Activated CD8-positive, alpha-beta memory T cell treated with anti-CD3 and anti-CD28 coated beads for 48 hours (primary cell): ENCODE measurements around the gene DPEP3.
"Not testable (repeated sequence)": the region's sequence is repeated elsewhere in the genome, so short reads cannot be mapped to it uniquely, and the experiment has no call there.

Source experiments
- DNase-seq, 3 experiments: peaks; one replicate each; pipeline ENCODE4 v3.0.0-alpha.2; 2020; ENCODE audit warnings: low read depth in 2 of 3, low spot score in 2 of 3

DPEP3 gene, protein sequence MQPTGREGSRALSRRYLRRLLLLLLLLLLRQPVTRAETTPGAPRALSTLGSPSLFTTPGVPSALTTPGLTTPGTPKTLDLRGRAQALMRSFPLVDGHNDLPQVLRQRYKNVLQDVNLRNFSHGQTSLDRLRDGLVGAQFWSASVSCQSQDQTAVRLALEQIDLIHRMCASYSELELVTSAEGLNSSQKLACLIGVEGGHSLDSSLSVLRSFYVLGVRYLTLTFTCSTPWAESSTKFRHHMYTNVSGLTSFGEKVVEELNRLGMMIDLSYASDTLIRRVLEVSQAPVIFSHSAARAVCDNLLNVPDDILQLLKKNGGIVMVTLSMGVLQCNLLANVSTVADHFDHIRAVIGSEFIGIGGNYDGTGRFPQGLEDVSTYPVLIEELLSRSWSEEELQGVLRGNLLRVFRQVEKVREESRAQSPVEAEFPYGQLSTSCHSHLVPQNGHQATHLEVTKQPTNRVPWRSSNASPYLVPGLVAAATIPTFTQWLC

DNA sequence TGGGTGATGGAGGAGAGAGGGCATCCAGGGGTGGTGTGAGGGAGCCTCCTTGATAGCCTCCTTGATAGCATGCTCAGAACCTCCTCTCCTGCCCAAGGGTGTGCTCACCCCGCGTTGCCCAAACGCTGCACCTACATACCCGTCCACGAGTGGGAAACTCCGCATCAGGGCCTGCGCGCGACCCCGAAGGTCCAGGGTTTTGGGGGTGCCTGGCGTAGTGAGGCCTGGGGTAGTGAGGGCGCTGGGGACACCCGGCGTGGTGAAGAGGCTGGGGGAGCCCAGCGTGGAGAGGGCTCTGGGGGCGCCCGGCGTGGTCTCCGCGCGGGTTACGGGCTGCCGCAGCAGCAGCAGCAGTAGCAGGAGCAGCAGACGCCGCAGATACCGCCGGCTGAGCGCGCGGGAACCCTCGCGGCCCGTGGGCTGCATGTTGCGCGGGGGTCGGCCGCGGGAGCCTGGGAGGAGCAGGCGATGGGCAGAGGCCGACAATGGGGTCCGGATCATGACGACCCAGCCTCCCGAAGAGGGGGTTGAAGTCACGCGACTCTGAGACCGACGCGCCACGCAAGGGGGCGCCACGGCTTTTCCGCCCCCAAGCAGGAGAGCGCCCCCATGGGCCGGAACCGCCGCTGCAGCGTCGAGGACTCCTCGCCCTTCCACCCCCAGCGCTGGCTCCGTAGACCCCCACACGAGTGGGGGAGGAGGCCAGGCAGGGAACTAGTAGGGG is at the start of gene DPEP3:
Gene DPEP3 (minus strand): TSS at position 545 of the 724 bp plus-strand sequence. CDS start 119 bp downstream, at position 426.
- no peak for DNase-seq

DNA sequence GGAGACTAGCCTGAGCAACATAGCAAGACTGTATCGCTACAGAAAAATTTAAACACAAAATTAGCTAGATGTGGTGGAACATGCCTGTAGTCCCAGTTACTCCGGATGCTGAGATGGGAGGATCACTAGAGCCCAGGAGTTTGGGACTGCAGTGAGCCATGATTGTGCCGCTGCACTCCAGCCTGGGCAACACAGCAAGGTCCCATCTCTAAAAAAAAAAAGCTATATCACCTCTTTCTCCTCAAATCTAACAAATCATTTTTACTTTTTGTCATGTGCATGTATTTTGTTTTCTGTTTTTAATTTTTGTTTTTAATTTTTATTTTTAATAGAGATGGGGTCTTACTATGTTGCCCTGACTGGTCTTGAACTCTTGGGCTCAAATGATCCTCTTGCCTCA is 48.7 kb upstream of the DPEP3 start:
- no peak for DNase-seq

DNA sequence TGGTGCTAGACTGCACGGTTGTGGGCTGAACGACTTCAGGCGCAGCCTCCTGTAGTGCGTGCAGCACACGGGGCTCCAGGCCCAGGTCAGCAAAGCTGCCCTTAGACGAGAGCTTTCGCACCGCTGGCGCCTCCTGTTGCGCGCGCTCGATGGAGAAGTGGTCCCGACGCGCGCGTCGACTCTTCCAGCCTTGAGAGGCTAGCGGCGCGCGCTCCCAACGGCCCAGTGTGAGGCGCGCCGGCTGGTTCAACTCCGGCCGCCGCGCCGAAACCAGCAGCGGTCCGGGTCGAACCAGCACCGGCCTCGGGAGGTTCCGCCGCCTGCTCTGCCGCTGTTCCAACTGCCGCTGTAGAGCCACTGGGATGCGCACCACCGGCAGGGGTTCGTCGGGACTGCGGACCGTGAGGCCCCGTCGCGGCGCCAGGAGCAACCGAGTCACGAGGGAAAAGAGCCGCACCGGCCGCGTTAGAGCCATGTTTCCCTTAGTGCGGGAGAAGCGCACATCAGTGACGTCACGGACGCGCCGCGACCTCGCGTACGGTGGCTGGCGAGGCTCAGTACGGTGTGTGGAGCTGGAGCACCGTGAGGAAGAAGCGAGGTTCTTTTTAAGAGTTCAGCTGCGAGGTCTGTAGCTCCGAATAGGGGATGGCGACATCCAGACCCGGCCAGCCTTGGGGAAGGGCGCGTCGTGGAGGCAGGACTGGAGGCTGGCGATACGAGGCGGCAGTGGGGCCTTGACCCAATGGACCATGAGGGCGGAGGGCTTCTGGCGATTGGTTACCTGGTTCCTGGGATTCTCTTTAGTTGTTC is 42.6 kb upstream of the DPEP3 start, which contains the start of the genes DDX28 and DUS2:
Gene DDX28 (minus strand): TSS at position 505 of the 810 bp plus-strand sequence. CDS start 30 bp downstream, at position 475.
Gene DUS2 (plus strand): TSS at position 557 of the 810 bp plus-strand sequence. CDS start 14,740 bp downstream, outside the sequence.
- peak; percentile 81 to 97 (median 96) for DNase-seq

DNA sequence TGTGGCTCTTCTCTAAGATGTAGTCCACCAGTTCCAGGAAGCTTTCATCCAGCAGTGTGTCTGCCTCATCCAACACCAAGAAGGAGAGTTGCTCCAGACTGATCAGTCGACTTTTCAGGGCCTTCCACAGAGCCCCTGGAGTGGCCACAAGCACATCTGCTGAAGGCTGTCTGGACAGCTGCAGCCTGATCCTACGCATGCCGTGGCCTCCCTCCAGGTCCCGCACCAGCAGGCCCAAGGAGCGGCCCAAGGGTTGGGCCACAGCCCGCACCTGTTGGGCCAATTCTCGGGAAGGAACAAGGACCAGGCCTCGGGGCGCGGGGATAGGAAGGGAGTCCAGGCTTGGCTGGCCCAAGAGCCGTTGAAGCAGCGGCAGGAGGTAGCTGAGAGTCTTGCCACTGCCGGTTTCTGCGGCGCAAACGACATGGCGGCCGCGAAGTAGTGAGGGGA is 42.0 kb upstream of the DPEP3 start:
- no peak for DNase-seq

DNA sequence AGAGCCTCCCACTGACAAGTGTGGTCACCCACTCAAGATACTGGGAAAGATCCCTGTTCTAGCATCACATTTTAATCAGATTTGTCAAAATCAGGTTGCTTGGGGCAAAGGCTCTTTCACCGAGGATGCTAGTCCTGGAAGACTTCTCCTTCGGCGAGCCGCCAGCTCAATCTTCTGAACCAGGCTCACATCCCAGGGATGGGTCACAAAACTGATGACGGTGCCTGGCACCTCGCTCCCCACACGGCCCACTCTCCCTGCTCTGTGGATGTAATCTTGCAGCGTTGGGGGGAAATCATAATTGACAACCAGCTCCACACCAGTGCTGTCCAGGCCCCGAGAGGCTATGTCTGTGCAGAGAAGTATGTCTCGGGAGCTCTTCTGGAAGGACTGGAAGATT is 41.2 kb upstream of the DPEP3 start:
- DNase-seq = no peak

DNA sequence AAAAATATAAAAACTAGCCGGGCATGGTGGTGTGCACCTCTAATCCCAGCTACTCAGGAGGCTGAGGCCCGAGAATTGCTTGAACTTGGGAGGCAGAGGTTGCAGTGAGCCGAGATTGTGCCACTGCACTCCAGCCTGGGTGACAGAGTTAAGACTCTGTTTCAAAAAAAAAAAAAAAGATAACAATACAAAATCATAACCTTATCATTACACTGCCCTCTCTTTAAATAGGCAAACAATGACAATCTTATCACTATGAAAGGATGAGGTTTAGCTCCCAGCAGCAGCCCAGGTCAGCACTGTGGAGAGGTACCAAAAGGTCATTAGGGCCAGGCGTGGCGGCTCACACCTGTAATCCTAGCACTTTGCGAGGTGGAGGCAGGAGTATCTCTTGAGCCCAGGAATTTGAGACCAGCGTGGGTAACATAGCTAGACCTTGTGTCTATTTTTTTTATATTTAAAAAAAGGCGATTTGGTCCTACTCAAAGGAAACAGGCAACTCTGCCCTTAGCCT is 38.9 kb upstream of the DPEP3 start:
- no peak for DNase-seq

DNA sequence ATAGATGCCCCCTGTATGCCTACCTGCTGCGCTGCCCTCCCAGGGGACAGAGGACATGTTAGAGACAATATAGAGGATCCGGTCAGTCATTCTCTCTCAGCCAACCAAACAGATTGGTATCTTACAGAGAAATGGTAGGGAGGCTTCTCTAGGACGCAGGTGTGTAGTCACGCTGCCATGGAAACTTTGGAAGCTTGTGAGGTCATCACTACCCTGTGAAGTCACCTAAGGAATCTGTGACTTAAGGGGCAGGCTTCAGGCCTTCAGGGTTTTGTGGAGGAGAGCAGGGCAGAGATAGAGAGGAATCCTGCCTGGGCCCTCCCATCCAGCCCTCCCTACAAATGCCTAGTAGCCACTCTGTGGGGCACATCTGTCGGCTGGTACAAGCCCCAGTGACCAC is 35.4 kb upstream of the DPEP3 start, which contains the start of gene DPEP2NB:
Gene DPEP2NB (minus strand): TSS at position 231 of the 400 bp plus-strand sequence. CDS start 141 bp downstream, at position 90.
- DNase-seq = no peak

DNA sequence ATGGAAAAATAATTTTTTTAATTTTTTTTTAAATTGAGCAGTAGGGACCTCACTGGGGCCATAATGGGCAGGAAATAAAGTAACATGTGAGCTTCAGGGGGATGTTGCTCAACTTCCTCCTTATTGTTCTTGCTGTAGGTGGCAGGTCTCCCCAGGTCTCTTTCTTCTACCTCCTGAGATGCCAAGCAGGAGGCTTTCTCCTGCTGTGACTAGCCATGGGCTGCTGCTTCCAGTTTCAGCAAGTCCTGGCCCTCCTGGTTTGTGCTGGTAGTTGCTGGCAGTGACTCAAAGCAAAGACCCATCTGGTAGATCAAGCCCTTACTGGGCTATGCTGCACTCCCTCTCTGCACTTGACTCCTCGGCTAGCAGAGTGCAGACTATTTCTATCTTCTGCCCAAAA is 33.1 kb upstream of the DPEP3 start:
- DNase-seq = no peak

DNA sequence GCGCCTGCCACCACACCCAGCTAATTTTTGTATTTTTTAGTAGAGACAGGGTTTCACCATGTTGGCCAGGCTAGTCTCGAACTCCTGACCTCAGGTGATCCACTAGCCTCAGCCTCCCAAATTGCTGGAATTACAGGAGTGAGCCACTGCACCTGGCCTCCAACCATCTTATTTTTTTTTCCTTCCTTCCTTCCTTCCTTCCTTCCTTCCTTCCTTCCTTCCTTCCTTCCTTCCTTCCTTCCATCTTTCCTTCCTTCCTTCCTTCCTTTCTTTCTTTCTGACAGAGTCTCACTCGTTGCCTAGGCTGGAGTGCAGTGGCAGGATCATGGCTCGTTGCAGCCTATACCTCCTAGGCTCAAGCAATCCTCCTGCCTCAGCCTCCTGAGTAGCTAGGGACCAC is 29.6 kb upstream of the DPEP3 start:
- not testable (repeated sequence) for DNase-seq

DNA sequence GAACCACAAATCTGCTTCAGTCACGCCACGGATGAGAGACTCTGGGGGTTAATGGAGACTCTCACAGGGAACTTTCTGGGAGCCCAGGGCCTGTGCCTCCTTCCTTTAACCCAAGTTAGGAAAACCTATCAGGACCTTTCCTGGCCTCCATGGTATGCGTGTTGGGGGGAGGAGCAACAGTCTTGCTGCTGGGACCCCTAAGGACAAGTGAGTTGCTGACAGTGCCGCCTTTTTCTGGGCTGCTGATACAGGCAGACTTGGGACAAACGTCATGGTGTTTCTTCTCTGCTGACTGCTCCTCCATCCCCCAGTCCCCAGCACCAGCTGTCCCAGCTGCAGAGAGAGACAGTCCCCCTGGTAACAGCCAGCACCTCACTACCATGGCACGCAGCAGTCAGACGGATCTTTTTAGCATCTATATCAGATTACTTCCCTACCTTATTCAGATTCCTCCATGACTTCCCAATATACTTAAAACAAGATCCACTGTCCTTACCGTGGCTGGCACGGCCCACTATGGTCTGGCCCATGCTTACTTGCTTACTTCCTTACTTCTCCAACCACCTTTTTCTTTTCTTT is 28.9 kb upstream of the DPEP3 start:
- DNase-seq = no peak

DNA sequence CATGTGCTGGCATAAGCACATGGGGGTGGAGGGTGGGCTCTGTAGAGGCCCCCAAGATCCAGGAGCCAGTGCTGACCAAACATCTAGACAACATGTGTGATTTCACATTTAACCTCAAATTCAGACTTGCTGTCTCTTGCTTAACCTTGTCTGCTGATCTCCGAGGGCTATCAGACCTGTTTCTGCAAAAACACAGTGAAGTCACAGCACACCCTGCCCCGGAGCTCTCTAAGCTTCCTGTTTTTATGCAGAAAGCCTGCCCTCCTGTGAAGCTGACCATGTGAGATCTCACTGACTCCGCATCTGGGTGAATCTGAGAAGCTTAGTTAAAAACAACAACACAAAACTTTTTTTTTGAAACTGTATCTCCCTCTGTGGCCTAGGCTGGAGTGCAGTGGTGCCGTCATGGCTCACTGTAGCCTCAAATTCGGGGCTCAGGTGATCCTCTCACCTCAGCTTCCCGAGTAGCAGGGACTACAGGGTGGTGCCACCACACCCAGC is 25.5 kb upstream of the DPEP3 start:
- no peak for DNase-seq

DNA sequence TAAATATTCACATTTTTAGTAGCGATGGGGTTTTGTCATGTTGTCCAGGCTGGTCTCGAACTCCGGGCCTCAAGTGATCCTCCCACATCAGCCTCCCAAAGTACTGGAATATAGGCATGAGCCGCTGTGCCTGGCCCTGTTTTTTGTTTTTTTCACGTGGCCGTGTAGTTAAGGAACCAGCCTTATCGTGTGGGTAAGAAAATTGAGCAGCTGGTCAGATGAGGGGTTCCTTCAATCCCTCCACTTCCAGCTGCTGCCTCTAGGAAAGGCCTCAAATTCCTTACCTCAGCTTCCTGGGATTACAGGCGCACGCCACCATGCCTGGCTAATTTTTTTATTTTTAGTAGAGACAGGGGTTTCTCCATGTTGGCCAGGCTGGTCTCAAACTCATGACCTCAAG is 24.9 kb upstream of the DPEP3 start:
- DNase-seq = no peak

DNA sequence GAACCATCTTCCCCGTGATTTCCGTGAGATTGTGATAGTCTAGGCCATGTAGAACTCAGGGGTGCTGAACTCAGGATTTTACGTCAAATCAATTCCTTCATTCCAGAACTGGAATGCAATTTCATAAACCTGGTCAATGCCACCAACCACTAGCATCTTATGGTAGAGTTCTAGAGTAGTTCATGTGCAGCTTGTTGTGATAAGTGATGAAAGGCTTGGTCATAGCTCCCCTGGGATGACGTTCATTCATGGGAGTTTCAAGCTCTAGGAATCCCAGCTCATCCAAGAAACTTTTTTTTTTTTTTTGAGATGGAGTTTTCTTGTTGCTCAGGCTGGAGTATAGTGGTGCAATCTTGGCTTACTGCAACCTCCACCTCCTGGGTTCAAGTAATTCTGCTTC is 22.7 kb upstream of the DPEP3 start:
- no peak for DNase-seq

DNA sequence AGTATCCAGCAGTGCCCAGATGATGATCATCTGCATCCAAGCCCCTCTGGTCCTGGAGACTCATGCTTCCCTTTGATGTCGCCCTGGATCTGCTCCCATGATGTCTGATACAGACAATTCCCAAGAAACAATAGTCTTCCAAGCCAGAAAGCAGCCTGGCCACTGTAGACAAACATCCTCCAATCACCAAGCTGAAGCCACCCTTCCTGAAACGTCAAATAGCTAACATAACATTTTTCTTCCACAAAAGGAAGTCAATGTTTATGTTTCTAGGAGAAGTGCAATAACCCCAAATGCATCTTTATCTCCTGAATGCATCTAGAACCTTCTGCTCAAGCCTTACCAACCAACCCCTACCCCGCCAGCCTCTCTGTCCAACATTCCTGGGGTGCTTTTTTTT is 20.2 kb upstream of the DPEP3 start:
- DNase-seq = no peak

DNA sequence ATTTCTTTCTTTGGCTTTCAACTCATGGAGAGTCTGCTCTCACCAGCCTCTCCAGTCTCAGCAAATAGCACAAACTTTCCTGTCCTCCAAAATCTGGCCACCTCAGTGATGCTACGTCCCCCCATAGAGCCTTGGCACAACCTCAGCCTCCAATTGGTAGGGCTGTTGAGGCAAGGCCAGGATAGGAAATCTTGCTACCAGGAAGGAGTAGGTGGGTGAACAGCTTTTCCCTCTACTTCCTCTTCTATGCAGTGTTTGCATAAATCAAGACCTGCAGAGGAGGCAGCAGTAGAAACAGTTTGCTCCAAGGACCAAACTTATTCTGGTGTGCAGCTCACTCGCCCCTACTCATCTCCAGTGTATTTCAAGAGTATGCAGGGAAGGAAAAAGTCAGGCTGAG is 19.7 kb upstream of the DPEP3 start:
- DNase-seq = no peak

DNA sequence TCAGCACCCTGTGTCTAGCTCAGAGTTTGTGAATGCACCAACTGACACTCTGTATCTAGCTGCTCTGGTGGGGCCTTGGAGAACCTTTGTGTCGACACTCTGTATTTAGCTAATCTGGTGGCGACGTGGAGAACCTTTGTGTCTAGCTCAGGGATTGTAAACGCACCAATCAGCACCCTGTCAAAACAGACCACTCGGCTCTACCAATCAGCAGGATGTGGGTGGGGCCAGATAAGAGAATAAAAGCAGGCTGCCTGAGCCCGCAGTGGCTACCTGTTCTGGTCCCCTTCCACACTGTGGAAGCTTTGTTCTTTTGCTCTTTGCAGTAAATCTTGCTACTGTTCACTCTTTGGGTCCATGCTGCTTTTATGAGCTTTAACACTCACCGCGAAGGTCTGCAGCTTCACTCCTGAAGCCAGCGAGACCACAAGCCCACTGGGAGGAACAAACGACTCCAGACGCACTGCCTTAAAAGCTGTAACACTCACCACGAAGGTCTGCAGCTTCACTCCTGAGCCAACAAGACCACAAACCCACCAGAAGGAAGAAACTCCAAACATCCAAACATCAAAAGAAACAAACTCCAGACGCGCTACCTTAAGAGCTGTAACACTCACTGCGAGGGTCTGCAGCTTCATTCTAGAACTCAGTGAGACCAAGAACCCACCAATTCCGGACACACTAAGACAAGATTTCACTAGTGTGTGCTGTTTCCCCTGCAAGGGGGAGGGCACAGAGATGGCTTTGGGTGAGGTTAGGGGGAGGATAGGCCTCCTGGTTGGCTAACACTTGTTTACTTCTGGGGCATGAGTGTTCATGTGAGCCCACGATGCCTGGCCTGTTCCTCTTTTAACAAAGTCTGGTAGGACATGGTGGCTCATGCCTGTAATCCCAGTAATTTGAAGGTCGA is 18.7 kb upstream of the DPEP3 start, which contains the start of gene DPEP2:
Gene DPEP2 (minus strand): TSS at position 706 of the 910 bp plus-strand sequence. CDS start 6,272 bp downstream, outside the sequence.
- DNase-seq = not testable (repeated sequence)

DNA sequence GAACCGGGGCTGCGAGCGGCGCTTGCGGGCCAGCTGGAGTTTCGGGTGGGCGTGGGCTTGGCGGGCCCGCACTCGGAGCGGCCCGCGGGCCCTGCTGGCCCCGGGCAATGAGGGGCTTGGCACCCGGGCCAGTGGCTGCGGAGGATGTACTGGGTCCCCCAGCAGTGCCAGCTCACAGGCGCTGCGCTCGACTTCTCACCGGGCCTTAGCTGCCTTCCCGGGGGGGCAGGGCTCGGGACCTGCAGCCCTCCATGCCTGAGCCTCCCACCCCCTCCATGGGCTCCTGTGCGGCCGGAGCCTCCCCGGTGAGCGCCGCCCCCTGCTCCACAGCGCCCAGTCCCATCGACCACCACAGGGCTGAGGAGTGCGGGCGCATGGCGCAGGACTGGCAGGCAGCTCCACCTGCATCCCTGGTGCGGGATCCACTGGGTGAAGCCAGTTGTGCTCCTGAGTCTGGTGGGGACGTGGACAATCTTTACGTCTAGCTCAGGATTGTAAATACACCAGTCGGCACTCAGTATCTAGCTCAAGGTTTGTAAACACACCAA is 18.0 kb upstream of the DPEP3 start:
- not testable (repeated sequence) for DNase-seq

DNA sequence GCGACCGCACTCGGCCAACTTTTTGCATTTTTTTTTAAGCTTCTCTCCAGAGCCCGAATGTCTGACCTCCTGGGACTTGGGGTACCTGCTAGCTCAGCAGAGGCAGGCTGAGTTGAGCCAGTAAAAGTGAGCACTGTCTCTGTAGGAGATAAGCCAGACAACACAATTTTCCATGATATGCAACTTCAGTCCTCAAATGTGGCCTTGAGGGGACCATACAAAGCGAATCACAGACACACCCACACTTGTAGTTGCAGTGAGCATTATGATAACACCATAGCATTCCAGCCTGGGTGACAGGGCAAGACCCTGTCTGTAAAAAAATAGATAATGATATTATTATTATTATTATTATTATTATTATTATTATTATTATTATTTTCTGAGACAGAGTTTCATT is 16.4 kb upstream of the DPEP3 start:
- no peak for DNase-seq

DNA sequence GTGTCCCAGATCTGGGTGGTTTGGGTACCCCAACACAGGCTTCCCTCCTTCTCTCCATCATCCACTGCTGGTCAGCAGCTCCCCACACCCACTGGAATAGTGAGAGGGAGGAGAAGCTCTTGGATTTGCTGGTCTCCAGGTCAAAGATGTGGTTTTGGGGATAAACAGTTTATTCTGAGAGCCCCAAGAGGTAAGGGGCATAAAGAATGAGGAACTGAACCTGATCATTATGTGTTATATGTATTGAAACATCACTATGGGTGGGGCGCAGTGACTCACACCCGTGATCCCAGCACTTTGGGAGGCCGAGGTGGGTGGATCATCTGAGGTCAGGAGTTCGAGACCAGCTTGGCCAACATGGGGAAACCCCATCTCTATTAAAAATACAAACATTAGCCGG is 15.1 kb upstream of the DPEP3 start:
- no peak for DNase-seq
